MV-4-11 (cell line): ENCODE results near the gene SCD.

Source experiments
- DNase-seq: peaks from one replicate; lab custom pipeline; 2025; lab: John Stamatoyannopoulos, UW

The SCD gene

DNA sequence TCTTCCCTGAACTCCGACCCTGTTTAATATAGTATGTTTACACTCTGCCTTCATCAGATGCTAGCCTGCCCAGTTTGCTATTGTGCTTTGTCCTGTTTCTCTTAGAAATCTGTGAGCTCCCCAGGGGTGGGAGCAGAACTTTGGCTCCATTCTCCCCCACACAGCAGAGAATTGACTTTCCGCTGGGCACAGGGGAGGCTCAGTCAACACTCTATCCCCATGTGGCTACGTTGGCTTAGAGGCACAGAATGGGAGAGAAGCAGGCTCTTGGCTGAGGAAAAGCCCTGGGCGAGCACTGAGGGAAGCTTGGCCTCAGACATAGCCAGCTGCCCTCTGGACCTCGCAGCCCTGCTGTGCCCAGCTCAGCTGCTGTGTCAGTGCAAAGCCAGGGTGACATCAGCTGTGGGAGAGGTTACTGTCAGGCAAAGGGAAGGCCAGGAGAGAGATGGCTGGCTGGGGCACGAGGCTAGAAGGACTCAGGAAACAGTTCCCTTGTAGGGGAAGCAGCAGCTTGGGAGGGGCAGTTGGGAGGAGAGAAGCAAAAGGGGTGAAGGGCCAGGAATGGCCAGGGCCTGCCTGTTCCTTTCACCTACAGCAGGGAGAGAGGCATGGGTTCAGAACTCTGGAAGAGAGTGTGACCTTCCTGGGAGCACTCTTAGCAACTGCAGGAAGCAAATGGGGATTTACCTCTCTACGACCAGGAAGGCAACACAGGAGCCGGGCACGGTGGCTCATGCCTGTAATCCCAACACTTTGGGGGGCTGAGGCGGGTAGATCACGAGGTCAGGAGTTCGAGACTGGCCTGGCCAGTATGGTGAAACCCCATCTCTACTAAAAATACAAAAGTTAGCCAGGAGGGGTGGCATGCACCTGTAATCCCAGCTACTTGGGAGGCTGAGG, 5.8 kb upstream of the SCD start:
- no peak for DNase-seq

DNA sequence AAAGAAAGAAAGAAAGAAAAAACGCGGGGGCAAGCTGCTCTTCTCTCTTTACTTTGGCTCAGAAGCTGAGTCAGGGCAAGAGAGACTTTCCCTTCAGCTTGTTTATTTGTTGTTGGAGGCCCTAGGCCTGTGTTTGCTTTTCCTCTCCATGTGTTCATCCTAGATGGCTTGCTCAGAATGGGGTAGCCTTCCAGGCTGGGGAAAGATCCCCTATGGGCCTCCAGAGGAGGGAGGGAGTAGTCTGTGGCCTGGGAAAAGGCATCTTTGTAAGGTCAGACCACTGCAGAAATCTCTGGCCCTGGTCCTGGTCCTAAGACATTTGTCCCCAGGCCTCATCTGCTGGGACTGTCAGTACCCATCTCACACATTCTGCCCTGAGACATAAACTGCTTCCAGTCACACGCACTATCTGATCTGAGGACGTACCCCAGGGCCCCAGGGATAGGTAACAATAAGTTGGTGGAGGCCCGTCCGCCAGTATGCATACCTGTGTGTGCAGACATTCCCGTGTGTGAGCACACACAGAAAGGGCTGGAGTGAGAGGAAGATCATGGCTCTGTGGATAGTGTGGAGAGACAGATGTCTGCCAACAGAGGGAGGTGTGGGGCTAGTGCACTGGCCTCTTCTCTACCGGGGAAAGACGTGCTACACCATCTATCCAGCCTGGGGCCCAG, 4.9 kb upstream of the SCD start:
- peak; percentile 49 for DNase-seq

DNA sequence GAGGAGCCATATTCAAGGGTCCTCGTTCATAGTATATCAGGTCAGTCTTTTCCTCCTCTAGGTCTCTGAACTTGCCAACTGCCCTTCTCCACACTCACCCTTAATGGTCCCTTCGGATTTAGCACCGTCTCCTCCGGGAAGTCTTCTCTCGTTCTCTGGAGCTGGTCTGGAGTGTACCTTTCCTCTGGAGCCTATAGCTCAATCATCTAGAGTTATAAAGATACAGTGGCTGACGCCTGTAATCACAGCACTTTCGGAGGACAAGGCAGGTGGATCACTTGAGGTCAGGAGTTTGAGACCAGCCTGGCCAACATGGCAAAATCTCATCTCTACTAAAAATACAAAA, 4.4 kb upstream of the SCD start:
- DNase-seq, result no peak

DNA sequence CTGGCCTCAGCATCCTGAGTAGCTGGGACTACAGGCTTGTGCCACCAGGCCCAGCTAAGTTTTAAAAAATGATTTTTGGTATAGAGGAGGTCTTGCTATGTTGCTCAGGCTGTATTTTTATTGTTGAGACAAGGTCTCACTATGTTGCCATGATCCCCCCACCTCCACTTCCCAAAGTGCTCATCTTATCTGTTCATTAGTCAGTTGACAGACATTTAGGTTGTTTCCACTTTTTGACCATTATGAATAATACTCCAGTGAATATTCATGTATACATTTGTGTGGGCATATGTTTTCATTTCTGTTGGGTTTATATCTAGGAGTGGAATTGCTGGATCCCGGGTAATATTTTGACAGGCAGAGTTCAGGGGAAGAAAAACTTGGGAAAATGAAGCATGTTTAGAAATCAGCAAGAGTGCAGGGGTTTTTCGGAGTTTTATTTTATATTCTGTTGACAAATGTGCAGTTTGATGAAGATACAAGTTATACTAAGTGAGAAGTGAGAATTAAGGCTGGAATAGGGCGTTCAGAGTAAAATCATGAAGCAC, 2.7 kb upstream of the SCD start:
- no peak for DNase-seq

DNA sequence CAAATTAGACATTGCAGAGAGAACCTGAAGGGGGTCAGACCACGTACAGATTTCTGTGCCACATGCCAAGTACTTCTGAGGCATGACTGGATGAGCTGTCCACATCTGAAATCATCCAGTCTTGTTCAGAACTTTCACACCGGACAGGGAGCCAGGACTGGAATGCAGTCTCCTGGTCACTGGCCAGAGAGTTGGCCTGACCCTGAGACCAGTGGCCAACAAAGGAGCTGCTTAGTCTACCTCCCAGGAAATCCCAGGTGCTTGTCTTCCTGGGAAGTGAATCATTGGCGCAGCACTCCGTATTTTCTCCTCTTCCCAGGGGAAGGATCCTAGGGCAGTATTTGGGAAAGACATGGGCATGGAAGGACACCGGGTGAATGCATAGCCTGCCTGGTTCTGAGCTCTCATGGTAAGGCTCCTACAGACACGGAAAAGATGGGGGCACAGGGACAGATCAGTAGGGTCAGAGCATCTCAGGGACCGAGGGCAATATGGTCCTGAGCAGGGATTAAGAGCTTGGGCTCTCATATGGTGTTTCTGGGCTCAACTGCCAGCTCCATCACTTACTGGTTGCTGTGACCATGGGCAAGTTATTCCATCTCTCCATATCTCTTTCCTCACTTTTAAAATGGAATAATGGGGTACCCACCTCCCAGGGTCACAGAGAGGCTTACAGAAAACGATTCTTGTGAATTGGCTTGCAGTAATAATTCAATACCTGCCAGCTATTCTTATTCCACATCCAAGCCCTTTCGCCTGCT, 1.3 kb upstream of the SCD start:
- DNase-seq, result no peak

DNA sequence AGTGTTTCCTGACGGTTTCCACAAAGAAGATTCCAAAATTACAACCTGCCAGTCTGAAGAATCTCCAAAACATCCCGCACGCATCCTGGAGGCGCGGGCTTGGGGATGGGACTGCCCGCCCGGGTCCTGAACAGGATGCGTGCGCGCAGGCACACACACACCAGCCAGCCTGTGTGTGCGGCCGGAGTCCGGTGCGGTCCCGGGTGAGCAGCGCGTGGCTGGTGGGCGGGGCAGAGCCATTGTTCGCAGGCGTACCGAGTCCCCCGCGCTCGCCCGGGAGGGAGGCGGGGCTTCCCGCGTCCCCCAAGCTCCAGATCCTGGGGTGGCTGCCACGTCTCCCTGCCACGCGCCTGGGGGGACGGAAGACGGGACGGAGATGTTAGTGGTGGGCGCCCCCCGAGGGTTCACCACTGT, 675 bp upstream of the SCD start:
- DNase-seq, result peak; percentile 52

DNA sequence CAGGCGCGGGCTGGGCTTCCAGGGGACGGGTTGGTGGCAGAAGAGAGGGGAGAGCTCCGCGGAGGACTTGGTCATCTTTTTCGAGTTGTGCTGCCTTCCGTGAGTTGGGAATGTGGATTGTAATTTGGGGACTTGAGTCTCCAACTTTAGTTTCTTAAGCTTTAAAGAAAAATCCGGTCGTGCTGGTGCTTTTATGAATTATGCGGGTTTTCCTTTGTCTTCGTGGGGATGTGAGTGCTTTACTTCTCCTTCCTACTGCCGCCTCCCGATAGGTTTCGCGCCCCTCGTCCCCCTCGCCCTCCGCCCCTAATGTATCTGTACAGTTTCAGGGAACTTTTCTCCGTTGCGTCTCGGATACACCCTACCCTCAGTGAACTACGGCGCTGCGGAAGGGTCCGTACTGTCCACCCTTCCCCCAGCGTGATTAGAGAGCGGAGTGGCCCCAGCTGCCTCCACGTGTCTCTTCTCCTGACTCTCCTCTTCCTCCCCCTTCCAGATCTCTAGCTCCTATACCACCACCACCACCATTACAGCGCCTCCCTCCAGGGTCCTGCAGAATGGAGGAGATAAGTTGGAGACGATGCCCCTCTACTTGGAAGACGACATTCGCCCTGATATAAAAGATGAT, 649 bp downstream of the SCD start:
- no peak for DNase-seq

DNA sequence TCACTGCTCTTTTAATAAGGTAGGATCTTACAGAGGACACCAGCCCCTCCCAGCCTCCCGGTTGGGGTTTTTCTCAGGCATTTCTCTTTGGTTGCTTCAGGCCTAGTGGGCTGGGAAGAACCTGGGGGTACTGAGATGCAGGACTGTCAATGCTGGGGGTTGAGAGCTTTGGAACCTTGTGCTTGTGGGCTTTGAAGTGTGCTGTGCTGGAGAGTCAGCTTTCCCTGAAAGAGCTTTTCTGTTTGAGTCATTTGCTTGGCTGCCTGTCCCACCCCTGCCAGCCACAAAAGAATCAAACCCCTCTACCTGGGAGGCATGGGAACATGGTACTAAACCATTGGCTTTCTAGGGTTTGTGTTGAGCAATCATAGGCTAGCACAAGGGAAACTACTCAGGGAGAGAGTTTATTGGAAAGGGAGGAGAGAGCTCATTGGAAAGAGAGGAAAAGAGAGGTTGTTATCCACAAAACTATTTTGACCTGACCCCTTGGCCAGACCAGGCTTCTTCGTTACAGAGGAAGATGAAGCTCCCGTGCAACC, 1.4 kb downstream of the SCD start:
- DNase-seq, result no peak

DNA sequence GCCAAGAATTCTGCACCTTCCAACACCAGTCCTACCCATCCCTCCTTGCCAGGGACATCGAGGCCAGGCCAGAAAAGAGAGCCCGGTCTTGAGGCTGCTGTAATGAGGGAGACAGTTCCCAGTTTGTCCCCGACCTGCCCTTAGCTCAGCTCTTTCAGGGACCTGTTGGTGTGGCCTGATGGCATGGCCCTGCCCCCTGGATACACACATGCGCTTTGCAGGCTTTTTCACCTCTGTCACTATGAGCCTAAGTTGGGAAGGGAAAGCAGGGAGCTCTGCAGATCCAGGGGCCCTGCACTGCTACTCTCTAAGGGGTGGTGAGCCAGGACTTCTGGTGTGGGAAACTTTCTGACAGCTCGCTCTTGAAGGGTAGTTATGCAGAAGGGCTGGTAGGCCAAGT, 2.1 kb downstream of the SCD start:
- DNase-seq, result no peak

DNA sequence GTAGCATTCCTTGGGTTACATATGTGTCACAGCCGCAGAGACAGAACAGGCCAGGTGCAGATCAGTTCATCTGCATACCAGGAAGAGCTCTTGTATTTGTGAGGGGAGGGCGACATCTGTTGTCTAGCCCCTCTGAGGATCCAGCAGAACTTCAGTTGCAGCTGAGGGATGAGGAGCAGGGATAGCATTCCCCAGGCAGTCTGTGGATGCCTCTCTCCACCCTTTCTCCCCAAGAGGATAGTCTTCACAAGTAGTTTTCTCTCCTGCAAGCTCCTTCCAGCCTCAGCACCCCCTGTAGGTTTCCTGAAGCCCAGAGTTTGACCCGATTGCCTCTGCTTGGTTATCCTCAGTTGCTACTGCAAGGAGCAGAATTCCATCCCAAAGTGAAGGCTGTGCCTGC, 2.6 kb downstream of the SCD start:
- DNase-seq, result no peak

DNA sequence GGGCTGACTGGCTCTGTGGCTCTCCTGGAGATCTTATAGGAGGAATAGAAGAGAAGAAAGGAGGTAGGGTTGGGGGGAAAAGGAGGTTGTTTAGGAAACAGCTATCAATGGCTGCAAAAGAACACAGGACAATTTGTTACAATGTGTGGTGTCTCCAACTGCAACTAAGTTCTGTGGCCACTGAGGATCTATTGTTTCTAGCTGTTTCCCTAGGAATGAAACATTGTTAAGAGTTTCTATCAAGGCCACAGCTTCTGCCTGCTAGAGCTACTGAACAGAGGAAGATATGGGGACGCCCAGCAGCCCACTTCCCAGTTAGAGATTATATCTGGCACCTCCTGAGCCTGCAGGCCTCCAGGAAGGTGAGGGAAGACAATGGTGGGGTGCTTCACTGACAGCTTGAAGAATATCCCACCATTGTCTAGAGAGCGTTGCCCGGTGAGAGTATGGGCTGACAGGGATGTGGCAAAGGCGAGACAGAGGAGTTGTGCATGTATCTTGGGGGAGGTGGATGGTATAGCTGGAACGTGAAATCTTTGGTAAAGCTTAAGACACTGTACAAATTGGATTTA, 4.0 kb downstream of the SCD start:
- DNase-seq, result no peak

DNA sequence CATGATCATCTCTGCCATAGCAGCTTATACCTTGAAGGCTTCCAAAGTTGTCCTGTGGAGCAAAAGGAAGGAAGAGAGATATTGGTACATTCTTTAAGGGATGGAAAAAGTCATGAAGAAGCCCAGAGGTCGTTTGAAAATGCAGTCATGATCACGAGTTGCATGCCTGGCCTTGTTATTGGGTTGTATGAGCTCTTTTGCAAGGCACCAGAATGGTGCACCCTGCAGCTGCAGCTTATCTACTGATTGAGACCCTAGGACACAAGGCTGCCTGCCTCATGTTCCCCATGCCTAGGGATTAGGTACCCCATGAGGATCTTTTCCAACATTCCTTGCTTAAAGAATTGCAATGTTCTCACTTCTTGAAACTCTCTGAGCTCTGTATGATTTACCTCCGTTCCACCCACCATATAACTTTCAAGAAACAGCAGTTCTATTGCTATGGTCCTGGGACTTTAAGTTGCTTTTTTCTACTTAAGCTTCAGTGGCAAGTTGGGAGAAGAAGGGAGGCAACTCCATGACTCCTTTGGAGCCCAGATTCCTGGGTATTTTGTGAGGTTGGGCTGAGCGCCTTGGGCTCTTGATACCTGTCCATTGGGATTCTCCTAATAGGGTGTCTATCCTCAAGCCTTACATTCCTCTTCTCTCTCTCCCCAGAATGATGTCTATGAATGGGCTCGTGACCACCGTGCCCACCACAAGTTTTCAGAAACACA, 6.9 kb downstream of the SCD start:
- no peak for DNase-seq

DNA sequence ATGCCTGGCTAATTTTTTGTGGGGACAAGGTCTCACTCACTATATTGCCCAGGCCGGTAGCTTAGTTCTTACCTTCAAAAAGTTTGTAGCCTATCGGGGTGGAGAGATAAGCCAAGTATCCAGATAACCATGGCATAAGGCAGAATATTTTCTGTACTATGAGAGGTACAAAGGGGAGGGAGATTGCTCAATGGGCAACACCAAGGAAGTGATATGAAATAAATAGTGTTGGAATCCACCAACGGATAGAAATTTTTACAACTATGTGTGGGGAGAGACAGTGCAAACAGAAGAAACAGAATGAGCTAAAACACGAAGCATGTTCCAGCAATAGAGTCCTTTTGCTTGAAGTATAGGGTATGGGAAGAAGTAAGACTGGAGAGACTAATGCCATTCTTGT, 8.1 kb downstream of the SCD start:
- no peak for DNase-seq

DNA sequence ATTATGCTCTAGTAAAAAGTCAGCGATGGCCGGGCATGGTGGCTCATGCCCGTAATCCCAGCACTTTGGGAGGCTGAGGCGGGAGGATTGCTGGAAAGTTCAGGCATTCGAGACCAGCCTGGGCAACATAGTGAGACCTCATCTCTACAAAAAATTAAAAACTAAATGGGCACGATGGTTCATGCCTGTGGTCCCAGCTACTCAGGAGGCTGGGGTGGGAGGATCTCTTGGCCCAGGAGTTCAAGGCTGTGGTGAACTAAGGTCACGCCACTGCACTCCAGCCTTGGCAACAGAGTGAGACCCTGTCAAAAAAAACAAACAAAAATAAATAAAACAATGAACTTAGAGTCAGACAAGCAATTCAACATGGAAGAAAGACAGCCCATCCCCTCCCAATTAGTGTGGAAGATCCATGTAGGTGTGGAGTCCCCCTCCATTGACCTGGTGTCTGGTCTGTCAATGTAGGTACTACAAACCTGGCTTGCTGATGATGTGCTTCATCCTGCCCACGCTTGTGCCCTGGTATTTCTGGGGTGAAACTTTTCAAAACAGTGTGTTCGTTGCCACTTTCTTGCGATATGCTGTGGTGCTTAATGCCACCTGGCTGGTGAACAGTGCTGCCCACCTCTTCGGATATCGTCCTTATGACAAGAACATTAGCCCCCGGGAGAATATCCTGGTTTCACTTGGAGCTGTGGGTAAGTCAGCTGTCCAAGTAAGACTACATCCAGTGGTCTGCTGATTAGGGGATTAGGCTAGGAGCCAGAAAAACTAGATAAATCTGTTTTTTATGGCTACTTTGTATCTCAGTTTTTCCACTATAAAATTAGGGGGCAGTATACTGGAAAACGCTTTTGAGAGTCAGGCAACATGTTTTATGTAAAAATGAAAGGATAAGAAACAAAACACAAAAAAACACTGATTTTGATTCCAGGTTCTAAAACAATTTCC, 9.3 kb downstream of the SCD start:
- DNase-seq, result no peak

DNA sequence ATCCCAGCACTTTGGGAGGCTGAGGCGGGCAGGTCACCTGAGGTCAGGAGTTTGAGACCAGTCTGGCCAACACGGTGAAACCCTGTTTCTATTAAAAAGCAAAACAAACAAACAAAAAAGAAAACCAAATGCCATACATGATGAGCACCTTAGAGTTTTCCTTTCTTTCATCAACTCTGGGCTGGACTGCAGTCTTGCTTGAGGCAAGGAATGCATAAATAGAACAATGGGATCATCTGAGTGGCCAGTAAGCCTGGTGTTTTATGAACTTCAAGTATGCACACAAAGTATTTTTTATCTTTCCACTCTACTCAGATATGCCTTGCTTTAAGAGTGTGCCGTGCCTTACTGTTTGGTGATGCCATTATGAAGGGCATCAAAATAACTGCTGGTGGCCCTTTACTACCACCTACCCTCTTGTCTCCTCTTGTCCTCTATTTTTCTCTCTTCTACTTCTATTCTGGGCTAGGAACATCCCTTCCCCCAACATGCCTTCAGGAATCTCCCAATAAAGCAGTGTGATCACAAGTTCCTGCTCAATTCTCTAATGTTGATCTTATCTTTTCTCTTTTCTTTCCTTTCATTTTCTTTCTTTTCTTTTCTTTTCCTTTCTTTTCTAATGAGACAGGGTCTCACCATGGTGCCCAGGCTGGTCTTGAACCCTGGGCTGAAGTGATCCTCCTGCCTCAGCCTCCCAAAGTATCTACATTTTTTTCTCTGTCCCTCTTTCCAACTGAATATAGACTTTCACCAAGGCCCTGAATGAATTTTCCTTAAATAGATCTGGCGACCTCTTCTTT, 10.2 kb downstream of the SCD start:
- DNase-seq, result no peak

DNA sequence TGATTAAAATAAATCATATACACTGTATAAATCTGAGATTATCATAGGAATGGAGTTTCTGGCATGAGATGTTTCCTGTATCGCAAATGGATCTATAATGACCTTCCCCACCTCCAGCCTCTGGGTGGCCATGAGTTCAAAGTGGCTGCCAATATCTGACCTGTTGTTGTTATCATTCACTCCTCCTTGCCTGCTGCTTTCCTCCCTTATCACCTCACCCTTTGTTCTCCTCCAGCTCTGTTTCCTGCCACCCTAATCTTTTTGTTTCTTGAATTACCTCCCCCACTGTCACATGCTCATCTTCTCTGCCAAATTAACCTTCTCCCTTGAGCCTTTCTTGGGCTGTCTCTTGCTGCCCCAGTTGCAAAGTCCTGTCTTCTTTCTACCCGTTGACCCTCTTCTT, 12.0 kb downstream of the SCD start:
- DNase-seq, result no peak

DNA sequence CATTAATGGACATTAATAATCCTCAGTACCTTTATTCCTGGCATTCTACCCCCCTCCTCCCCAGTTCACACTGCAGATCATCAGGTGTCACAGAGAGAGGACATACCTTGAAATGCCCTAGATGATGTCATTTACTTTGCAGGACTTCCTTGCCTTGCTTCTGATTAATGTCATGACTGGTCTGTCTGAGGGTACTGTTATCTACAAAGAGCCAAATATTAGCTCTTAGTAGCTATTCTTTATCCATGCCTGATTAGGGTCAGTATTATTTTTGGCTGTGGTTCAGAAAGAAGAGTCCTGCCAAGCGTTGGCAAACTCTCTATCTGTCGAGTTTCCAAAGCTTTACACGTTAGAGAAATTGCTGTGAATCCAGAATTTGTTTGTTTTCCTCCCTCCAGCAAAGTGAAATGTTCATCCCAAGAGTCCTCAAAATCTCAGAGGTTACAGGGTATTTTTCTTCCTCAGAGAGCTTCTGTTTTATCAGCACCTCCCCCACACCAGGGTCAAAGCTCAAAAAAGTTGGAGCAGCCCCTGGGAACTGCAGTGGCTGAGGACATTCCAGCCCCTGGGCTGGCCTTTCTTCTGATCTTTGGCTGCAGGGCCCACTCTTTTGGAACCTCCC, 12.6 kb downstream of the SCD start:
- no peak for DNase-seq

DNA sequence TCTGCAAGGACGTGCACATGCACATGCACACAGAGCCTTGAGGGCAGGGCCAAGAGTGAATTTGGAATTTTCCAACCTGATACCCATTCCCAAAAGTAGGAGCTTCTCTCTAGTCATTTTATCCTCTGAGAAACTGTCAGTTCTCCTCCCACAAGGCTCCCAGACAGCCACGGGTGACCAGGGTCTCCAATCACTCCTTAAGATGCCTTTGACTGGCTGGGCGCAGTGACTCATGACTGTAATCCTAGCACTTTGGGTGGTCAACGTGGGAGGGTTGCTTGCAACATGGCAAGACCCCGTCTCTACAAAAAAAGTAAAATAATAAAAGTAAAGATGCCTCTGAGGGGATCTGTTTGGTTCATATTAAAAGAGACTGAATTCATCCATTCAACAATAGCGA, 13.2 kb downstream of the SCD start:
- DNase-seq, result no peak
